GM21367 (cell line): ENCODE results near the gene RBM33.

Source experiments
- ATAC-seq: cut with Tn5 transposase; IDR thresholded peaks from one replicate; pipeline ENCODE4 v1.9.1; 2021; ENCODE audit not compliant: unreplicated experiment

Gene RBM33

GRCh38 chr7:155818154-155818819 is 173.8 kb downstream of the RBM33 start:
- no peak for ATAC-seq

- ATAC-seq = no peak
These were observed 174.3 kb downstream of the RBM33 start for GRCh38 chr7:155818820-155819168.

- ATAC-seq = no peak
These were observed 174.7 kb downstream of the RBM33 start for GRCh38 chr7:155819186-155819585.

- no peak for ATAC-seq
These were observed 175.8 kb downstream of the RBM33 start for GRCh38 chr7:155820246-155820645.

- no peak for ATAC-seq
These were observed 176.3 kb downstream of the RBM33 start for GRCh38 chr7:155820788-155821187.

GRCh38 chr7:155821851-155822250 is 177.4 kb downstream of the RBM33 start:
- no peak for ATAC-seq

- no peak for ATAC-seq
These were observed 179.9 kb downstream of the RBM33 start for GRCh38 chr7:155824227-155824886.

GRCh38 chr7:155825336-155825735 is 180.9 kb downstream of the RBM33 start:
- ATAC-seq = no peak

GRCh38 chr7:155829796-155830470 is 185.5 kb downstream of the RBM33 start:
- no peak for ATAC-seq
